ENCODE measurements around the gene SRCAP.

SRCAP gene

GRCh38 chr16:30659507-30660423 lies 39.2 kb upstream of the SRCAP start:
- no peaks in the 10 kb centered on the region for H3K9me3 ChIP-seq (replicated peaks; ENCODE audit: insufficient read depth, low read length)
- peaks cover 11% of the 10 kb centered on the region; the same call in 1 of the 2 replicates for H3K4me1 ChIP-seq (ENCODE audit: low read length)
- TF ChIP-seq EZH2phosphoT487 (IDR thresholded peaks at IDR 0.05; ENCODE audit: low read length) = no peak
- no peak for TF ChIP-seq CTCF (IDR thresholded peaks at IDR 0.05; ENCODE audit: low read length)
- no peak for TF ChIP-seq EZH2 (optimal IDR thresholded peaks at IDR 0.05; ENCODE audit: low read depth, low read length)
- H3K79me2 ChIP-seq (ENCODE audit: low read length) = peaks cover 50% of the 10 kb centered on the region
- H3K4me3 ChIP-seq (ENCODE audit: low read length) = peak overlapping the region; percentile 95
- H3K27ac ChIP-seq (ENCODE audit: low read length) = peak overlapping the region; percentile 95; the same call in 1 of the 2 replicates
- peak overlapping the region; percentile 83 for H3K9ac ChIP-seq (ENCODE audit: low read length)
- peak overlapping the region; percentile 63 for H2AFZ ChIP-seq (ENCODE audit: low read length)
- DNase-seq = peak; percentile 28
- H3K4me2 ChIP-seq (ENCODE audit: low read depth, low read length) = peak overlapping the region; percentile 87
- peaks cover 28% of the 10 kb centered on the region for H3F3A ChIP-seq (ENCODE audit: insufficient read depth, low read length)
- no peaks in the 10 kb centered on the region for H3K27me3 ChIP-seq (replicated peaks; ENCODE audit: insufficient read depth, low read length)
- peaks cover 5% of the 10 kb centered on the region for H3K36me3 ChIP-seq (replicated peaks; ENCODE audit: insufficient read depth, low read length)
- H3K9me2 ChIP-seq (replicated peaks; ENCODE audit: insufficient read depth, low read length) = no peaks in the 10 kb centered on the region
- H4K20me1 ChIP-seq (ENCODE audit: insufficient read depth, low read length) = no peaks in the 10 kb centered on the region

GRCh38 chr16:30660424-30661261 lies 38.3 kb upstream of the SRCAP start:
- Histone ChIP-seq H3K27me3 (replicated peaks; ENCODE audit: insufficient read depth, low read length) (no peaks in the 10 kb centered on the region), H4K20me1 (ENCODE audit: insufficient read depth, low read length) (no peaks in the 10 kb centered on the region), H3K9me3 (replicated peaks; ENCODE audit: insufficient read depth, low read length) (no peaks in the 10 kb centered on the region), H3K4me2 (ENCODE audit: low read depth, low read length) (peak overlapping the region; percentile 87), H3K9ac (ENCODE audit: low read length) (peak overlapping the region; percentile 83), H3K4me3 (ENCODE audit: low read length) (peak overlapping the region; percentile 95), H2AFZ (ENCODE audit: low read length) (peak overlapping the region; percentile 63; the same call in 1 of the 2 replicates), H3K79me2 (ENCODE audit: low read length) (peaks cover 57% of the 10 kb centered on the region), H3K36me3 (replicated peaks; ENCODE audit: insufficient read depth, low read length) (peaks cover 5% of the 10 kb centered on the region), H3F3A (ENCODE audit: insufficient read depth, low read length) (peaks cover 25% of the 10 kb centered on the region), H3K9me2 (replicated peaks; ENCODE audit: insufficient read depth, low read length) (no peaks in the 10 kb centered on the region), H3K4me1 (ENCODE audit: low read length) (peaks cover 11% of the 10 kb centered on the region; the same call in 1 of the 2 replicates), H3K27ac (ENCODE audit: low read length) (peak overlapping the region; percentile 62; the same call in 1 of the 2 replicates)
- peak; percentile 85 for DNase-seq
- TF ChIP-seq EZH2 (optimal IDR thresholded peaks at IDR 0.05; ENCODE audit: low read depth, low read length) (no peak), CTCF (IDR thresholded peaks at IDR 0.05; ENCODE audit: low read length) (no peak), EZH2phosphoT487 (IDR thresholded peaks at IDR 0.05; ENCODE audit: low read length) (no peak)

GRCh38 chr16:30662449-30662848 lies 36.5 kb upstream of the SRCAP start:
- Histone ChIP-seq H3K9me3 (replicated peaks; ENCODE audit: insufficient read depth, low read length) (no peaks in the 10 kb centered on the region), H3K9ac (ENCODE audit: low read length) (no peak overlapping the region), H3K4me3 (ENCODE audit: low read length) (no peak overlapping the region), H3K4me2 (ENCODE audit: low read depth, low read length) (no peak overlapping the region), H4K20me1 (ENCODE audit: insufficient read depth, low read length) (no peaks in the 10 kb centered on the region), H3K79me2 (ENCODE audit: low read length) (peaks cover 60% of the 10 kb centered on the region), H2AFZ (ENCODE audit: low read length) (no peak overlapping the region), H3F3A (ENCODE audit: insufficient read depth, low read length) (peaks cover 14% of the 10 kb centered on the region), H3K27me3 (replicated peaks; ENCODE audit: insufficient read depth, low read length) (no peaks in the 10 kb centered on the region), H3K36me3 (replicated peaks; ENCODE audit: insufficient read depth, low read length) (peaks cover 8% of the 10 kb centered on the region), H3K27ac (ENCODE audit: low read length) (no peak overlapping the region), H3K4me1 (ENCODE audit: low read length) (0 out of 2 replicates have a peak, but pooled peaks cover 11% of the 10 kb centered on the region), H3K9me2 (replicated peaks; ENCODE audit: insufficient read depth, low read length) (no peaks in the 10 kb centered on the region)
- DNase-seq = no peak
- TF ChIP-seq EZH2phosphoT487 (IDR thresholded peaks at IDR 0.05; ENCODE audit: low read length) = no peak

Data from MM.1S (cell line).